ENCODE results near the gene ELOVL1. TPM values are rescaled to one million over a fixed set of nuclear protein-coding genes. Genes with fewer than 3 reads are reported as not detected.

The ELOVL1 gene
- total and polyA plus RNA-seq, 2 of the 13 experiments (the other 11 are each of a cell fraction or from before 2014, with no cell fraction given): 55.2 to 77.4 TPM

GRCh38 chr1:43348809-43349593, 18.8 kb downstream of the ELOVL1 start (continued):
- TF ChIP-seq ZNF142 (CRISPR knock-in tag; IDR thresholded peaks at IDR 0.05) (0 out of 2 replicates have a peak, but pooled peaks have one; percentile 62), HNRNPUL1 (IDR thresholded peaks at IDR 0.05; ENCODE audit: low read depth, low read length) (no peak), ZNF501 (CRISPR knock-in tag; IDR thresholded peaks at IDR 0.05) (no peak), ZNF431 (CRISPR knock-in tag; IDR thresholded peaks at IDR 0.05; ENCODE audit: borderline replicate concordance, low read depth) (peak; percentile 28; the same call in 1 of the 2 replicates), JUND (CRISPR knock-in tag; IDR thresholded peaks at IDR 0.05) (no peak), ARID4A (CRISPR knock-in tag; IDR thresholded peaks at IDR 0.05; ENCODE audit: borderline replicate concordance) (peak; percentile 79; the same call in 1 of the 2 replicates), REL (CRISPR knock-in tag; conservative IDR thresholded peaks at IDR 0.05) (no peak), RFXAP (CRISPR knock-in tag; IDR thresholded peaks at IDR 0.05; ENCODE audit: borderline replicate concordance) (peak; percentile 45; the same call in 1 of the 2 replicates), MXD3 (CRISPR knock-in tag; IDR thresholded peaks at IDR 0.05) (no peak; the same call in 1 of the 2 replicates), NFYC (CRISPR knock-in tag; IDR thresholded peaks at IDR 0.05) (no peak; the same call in 1 of the 2 replicates), ZNF180 (CRISPR knock-in tag; IDR thresholded peaks at IDR 0.05; ENCODE audit: borderline replicate concordance, low read depth) (no peak), TBP (CRISPR knock-in tag; IDR thresholded peaks at IDR 0.05) (no peak)
